PFSK-1 (cell line): ENCODE data around the gene SPEG.

Experiments
- FOXP2 ChIP-seq: optimal IDR thresholded peaks from 2 replicates; pipeline ENCODE3; 2011; ENCODE audit warnings: borderline replicate concordance, control low read depth, inconsistent platforms; ENCODE audit not compliant: insufficient read depth; ENCODE audit errors: extremely low read length, extremely low read depth
- POLR2AphosphoS5 ChIP-seq: IDR thresholded peaks from 2 replicates; pipeline ENCODE4 v1.6.1; 2012; ENCODE audit warnings: low read depth, mild to moderate bottlenecking, control low read depth, low read length, moderate library complexity
- REST ChIP-seq, 2 experiments: IDR thresholded peaks; 2 replicates each; pipeline versions ENCODE4 v1.6.1 to v1.8.0; 2011 to 2012; ENCODE audit warnings: low read depth in 2 of 2, low read length in 2 of 2, control low read depth in 1 of 2, inconsistent platforms in 1 of 2, mild to moderate bottlenecking in 1 of 2, moderate library complexity in 1 of 2; ENCODE audit not compliant: insufficient read depth in 1 of 2
- TAF1 ChIP-seq: IDR thresholded peaks from 2 replicates; pipeline ENCODE4 v1.6.1; 2012; ENCODE audit warnings: low read length, control low read depth, borderline replicate concordance; ENCODE audit not compliant: insufficient read depth

- no peak for TF ChIP-seq POLR2AphosphoS5
- TF ChIP-seq TAF1 = no peak
- TF ChIP-seq FOXP2 = no peak
- no peak for TF ChIP-seq REST (IDR thresholded peaks at IDR 0.05; ENCODE audit: insufficient read depth in 1 of 2, low read depth in 2 of 2, low read length in 2 of 2)
These were observed 72.3 kb downstream of the SPEG start for GRCh38 chr2:219506802-219507526.
